Mesodermal cell (in vitro differentiated cells): ENCODE data around the gene HPCA.

Experiments
- H3K27ac ChIP-seq: 2 replicates; pipeline ENCODE4 v1.7.0; 2013; ENCODE audit warnings: mild to moderate bottlenecking, low read depth, low read length, moderate library complexity; ENCODE audit not compliant: severe bottlenecking
- H3K36me3 ChIP-seq: 2 replicates; pipeline ENCODE4 v1.7.1; 2013; ENCODE audit warnings: mild to moderate bottlenecking, low read length, moderate library complexity; ENCODE audit not compliant: control insufficient read depth, insufficient read depth
- H3K4me1 ChIP-seq: one replicate; pipeline ENCODE4 v1.7.1; 2013; ENCODE audit warnings: mild to moderate bottlenecking, low read length; ENCODE audit not compliant: insufficient read depth, control insufficient read depth, poor library complexity, severe bottlenecking
- H3K4me3 ChIP-seq: 2 replicates; pipeline ENCODE4 v1.7.0; 2013; ENCODE audit warnings: low read length, control low read depth, mild to moderate bottlenecking; ENCODE audit not compliant: insufficient read depth, poor library complexity, severe bottlenecking; ENCODE audit errors: extremely low read depth
- H3K9me3 ChIP-seq: 2 replicates; pipeline ENCODE4 v1.7.1; 2013; ENCODE audit warnings: mild to moderate bottlenecking, low read length, moderate library complexity; ENCODE audit not compliant: control insufficient read depth
- WGBS, 2 experiments: methylation state at CpG; one replicate each; pipeline ENCODE4 v1.1.5; 2013; ENCODE audit warnings: missing lambda C conversion rate in 2 of 2; ENCODE audit not compliant: insufficient coverage in 2 of 2; 5-methylcytosine and 5-hydroxymethylcytosine counted together

Gene HPCA

DNA sequence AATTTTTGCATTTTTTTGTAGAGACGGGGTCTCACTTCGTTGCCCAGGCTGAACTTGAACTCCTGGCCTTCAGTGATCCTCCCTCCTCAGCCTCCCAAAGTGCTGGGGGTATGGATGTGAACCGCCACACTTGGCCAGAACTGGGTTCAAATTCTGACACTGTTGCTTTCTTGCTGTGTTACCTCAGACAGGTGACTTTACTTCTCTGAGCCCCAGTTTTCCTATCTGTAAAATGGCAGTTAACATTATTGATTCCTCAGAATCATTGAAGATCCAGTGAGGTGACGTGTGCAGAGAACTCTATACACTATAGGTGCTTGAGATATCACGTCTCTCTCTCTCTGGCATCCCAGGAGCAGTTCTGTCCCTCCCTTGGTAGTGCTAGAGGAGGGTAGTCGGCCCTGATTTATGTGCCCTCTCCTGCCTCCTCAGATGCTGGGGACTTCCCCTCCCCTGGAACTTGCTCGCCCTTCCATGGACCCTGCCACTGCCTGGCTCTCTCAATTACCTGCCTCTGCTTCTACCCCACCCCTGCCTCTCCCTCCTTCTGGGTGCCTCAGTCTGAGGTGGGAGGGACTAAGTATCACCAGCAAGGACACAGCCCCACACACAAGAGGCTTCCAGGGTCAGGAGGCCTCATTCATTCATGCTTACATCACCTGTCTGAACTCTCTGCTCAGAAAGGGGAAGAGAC lies 2.8 kb upstream of the HPCA start:
- Histone ChIP-seq H3K27ac (no peak overlapping the region), H3K9me3 (no peaks in the 10 kb centered on the region), H3K4me3 (no peak overlapping the region), H3K36me3 (no peaks in the 10 kb centered on the region), H3K4me1 (no peaks in the 10 kb centered on the region)
- 84 to 93% methylated on average over 5 to 6 of the region's 7 CpGs for WGBS, 2 experiments

DNA sequence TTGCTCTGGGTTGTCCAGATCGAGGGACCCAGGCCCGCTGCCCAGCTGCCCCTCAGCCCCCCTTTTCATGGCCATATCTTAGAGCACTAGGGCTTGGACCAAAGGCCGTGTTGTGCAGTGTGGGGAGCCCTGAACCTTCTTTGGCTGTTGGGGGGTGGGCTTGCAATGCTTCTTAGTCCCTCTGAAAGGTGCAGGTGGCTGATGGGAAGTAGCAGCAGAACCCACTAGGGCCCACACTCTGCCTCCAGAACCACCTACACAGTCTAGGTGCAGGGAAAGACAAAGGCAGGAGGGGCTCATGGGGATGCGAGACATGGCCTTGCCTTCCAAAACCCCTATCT lies 2.3 kb upstream of the HPCA start:
- Histone ChIP-seq H3K4me3 (no peak overlapping the region), H3K27ac (no peak overlapping the region), H3K36me3 (no peaks in the 10 kb centered on the region), H3K9me3 (no peaks in the 10 kb centered on the region), H3K4me1 (no peaks in the 10 kb centered on the region)
- WGBS, 2 experiments = 100% methylated on average over 1 of the region's 4 CpGs

GRCh38 chr1:32884726-32885125 lies 1.6 kb upstream of the HPCA start:
- no peaks in the 10 kb centered on the region for H3K4me1 ChIP-seq
- WGBS, 2 experiments = 74 to 79% methylated on average over 8 of the region's 12 CpGs
- no peak overlapping the region for H3K4me3 ChIP-seq
- H3K9me3 ChIP-seq = no peaks in the 10 kb centered on the region
- H3K27ac ChIP-seq = no peak overlapping the region
- H3K36me3 ChIP-seq = no peaks in the 10 kb centered on the region

DNA sequence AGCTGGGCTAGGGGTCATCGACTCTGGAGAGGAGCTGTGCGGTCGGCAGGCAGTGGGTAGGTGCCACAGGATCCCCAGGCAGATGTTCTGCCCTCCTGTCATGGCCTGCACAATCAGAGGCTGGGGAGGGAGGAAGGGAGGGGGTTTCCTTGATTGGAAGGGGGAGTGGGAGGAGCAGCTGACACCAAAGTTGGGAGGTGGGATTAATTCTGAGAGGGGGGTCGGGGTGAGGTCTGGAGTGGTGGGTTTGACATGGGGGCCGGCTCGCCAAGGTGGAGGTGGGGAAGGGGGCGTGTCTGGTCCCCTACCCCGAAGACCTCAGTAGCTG lies 651 bp upstream of the HPCA start:
- H3K9me3 ChIP-seq = no peaks in the 10 kb centered on the region
- WGBS, 2 experiments = 32 to 49% methylated on average over 7 of the region's 8 CpGs
- H3K27ac ChIP-seq = no peak overlapping the region
- H3K4me3 ChIP-seq = no peak overlapping the region
- H3K36me3 ChIP-seq = no peaks in the 10 kb centered on the region
- no peaks in the 10 kb centered on the region for H3K4me1 ChIP-seq

DNA sequence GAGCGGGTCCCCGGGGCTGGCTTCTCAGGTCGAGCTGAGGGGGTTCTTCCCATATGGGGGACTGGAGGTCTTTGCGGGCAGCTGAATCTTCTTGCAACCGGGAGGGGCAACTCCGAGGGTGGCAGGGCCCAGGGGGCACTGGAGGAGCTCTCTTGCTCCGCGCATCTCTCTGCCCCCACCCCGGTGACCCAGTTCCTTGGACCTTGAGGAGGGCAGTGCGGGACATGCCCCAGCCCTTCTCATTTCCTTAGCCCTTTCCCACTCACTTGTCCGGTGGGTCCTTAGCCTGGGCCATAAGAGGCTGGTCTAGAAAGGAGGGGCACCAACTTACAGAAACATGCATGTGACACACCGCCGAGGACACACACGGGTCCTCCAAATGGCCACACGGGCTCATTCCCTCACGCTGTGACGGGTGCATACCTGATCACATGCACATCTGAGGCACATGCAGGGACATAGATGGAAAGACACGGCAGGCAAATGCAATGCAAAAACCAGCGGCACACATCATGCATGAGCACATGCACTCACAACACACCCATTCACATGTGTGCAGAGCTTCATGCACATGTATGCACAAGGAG lies 630 bp downstream of the HPCA start:
- 44 to 49% methylated on average over 17 to 19 of the region's 19 CpGs for WGBS, 2 experiments
- Histone ChIP-seq H3K27ac (no peak overlapping the region), H3K36me3 (no peaks in the 10 kb centered on the region), H3K4me1 (no peaks in the 10 kb centered on the region), H3K4me3 (no peak overlapping the region), H3K9me3 (no peaks in the 10 kb centered on the region)

DNA sequence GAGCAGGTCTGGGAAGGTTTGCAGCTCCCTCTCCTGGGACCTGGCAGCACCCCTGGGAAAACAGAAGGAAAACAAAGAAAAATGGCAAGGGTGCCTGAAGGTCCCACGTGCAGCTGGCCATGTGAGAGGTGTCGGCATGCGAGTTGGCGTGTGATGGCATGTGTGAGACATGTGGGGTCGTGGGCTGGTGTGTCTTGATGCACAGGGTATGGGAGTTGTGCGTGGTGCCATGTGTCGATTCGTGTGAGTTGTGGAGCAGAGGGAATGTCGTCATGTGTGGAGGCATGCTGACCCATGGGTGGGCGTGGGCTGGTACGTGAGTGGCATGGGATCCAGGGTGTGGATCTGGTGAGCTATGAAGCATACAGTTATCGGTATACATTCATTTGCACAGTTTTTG lies 1.3 kb downstream of the HPCA start:
- H3K27ac ChIP-seq = no peak overlapping the region
- no peaks in the 10 kb centered on the region for H3K4me1 ChIP-seq
- no peak overlapping the region for H3K4me3 ChIP-seq
- H3K9me3 ChIP-seq = no peaks in the 10 kb centered on the region
- WGBS, 2 experiments = 76 to 78% methylated on average over 10 to 11 of the region's 12 CpGs
- no peaks in the 10 kb centered on the region for H3K36me3 ChIP-seq

DNA sequence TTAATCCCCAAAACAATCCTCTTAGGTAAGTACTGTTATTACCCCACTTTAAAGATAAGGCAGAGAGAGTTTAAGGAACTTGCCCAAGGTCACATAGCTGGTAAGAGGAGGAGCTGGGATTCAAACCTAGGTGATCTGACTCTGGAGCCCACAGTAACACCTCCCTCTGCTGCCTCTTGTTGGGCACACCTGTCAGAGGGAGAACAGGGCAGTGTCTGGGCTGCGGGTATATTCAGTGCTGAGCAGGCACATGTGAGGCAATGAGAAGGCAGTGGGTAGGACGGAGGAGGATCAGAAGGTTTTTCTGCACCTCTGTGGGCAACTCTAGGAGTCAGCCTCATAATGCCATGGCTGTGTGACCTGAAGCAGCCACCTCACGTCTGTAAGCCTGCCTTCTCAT lies 1.8 kb downstream of the HPCA start:
- Histone ChIP-seq H3K9me3 (no peaks in the 10 kb centered on the region), H3K4me1 (no peaks in the 10 kb centered on the region), H3K4me3 (no peak overlapping the region), H3K36me3 (no peaks in the 10 kb centered on the region), H3K27ac (no peak overlapping the region)
- 77 to 84% methylated on average over 3 of the region's 3 CpGs for WGBS, 2 experiments

DNA sequence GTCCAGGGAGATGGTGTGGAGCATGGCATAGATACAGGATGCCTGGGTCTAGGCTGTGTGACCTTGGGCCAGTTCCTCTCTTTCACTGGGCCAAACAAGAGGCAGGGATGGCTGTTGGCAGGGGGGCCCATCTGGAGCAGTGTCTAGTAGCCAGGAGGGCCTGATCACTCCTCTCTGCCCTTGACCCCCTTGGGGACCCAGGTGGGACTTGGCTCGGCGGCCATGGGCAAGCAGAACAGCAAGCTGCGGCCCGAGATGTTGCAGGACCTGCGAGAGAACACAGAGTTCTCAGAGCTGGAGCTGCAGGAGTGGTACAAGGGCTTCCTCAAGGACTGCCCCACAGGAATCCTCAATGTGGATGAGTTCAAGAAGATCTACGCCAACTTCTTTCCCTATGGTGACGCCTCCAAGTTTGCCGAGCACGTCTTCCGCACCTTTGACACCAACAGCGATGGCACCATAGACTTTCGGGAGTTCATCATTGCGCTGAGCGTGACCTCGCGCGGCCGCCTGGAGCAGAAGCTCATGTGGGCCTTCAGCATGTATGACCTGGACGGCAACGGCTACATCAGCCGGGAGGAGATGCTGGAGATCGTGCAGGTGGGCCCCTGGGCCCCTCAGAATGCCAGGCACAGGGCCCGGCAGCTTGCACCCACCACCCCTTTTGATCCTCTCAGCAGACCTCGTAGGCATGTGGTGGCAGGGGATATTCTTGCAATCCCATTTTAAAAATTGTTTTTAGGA lies 2.6 kb downstream of the HPCA start:
- Histone ChIP-seq H3K4me3 (no peak overlapping the region), H3K4me1 (peaks cover 4% of the 10 kb centered on the region), H3K36me3 (no peaks in the 10 kb centered on the region), H3K9me3 (no peaks in the 10 kb centered on the region), H3K27ac (no peak overlapping the region)
- 92 to 95% methylated on average over 21 to 23 of the region's 24 CpGs for WGBS, 2 experiments

DNA sequence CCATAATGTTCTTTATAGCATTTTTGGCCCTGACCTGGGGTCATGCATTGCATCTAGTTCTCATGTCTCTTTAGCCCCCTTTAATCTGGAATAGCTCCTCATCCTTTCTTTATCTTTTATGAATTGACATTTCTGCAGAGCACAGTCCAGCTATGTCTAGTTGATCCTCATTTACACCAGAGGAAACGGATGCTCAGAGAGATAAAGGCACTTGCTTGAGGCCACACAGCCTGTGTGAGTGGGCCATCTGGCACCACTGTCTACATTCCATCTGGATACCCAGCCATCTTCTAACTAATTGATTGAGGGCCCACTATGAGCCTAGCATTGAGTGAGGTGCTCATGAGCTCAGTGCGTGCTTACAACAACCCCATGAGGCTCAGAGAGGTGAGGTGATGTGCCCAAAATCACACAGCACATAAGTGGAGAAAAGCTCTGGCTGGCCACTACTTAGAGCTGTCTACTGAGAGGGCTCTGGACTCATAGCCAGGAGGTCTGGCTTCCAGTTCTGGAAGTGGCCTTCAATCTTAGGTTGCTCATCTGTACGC lies 3.5 kb downstream of the HPCA start:
- no peaks in the 10 kb centered on the region for H3K36me3 ChIP-seq
- H3K4me3 ChIP-seq = no peak overlapping the region
- peaks cover 7% of the 10 kb centered on the region for H3K4me1 ChIP-seq
- H3K27ac ChIP-seq = no peak overlapping the region
- 85 to 95% methylated on average over 2 to 3 of the region's 3 CpGs for WGBS, 2 experiments
- no peaks in the 10 kb centered on the region for H3K9me3 ChIP-seq

- Histone ChIP-seq H3K4me1 (peaks cover 7% of the 10 kb centered on the region), H3K9me3 (no peaks in the 10 kb centered on the region), H3K36me3 (no peaks in the 10 kb centered on the region), H3K4me3 (no peak overlapping the region), H3K27ac (no peak overlapping the region)
- 85 to 93% methylated on average over 6 to 7 of the region's 7 CpGs for WGBS, 2 experiments
Observed at GRCh38 chr1:32890516-32891240, 4.4 kb downstream of the HPCA start.
